Chondrocyte (in vitro differentiated cells): ENCODE results near the gene KRT72. TPM values are rescaled to one million over a fixed set of nuclear protein-coding genes. Genes with fewer than 3 reads are reported as not detected.

ENCODE experiments used
- DNase-seq: peaks from one replicate; pipeline ENCODE4 v3.0.0; 2021; ENCODE audit warnings: mixed read lengths, low spot score
- H3K27ac Mint-ChIP-seq: one replicate; pipeline ENCODE4 v1.8.0; 2021; ENCODE audit warnings: mild to moderate bottlenecking, moderate library complexity, mixed read lengths; ENCODE audit not compliant: unreplicated experiment
- H3K27me3 Mint-ChIP-seq: 2 replicates; pipeline ENCODE4 v1.8.0; 2021; ENCODE audit warnings: low read depth, mixed read lengths
- H3K36me3 Mint-ChIP-seq: 2 replicates; pipeline ENCODE4 v1.8.0; 2021; ENCODE audit warnings: low read depth, mixed read lengths
- H3K4me1 Mint-ChIP-seq: 2 replicates; pipeline ENCODE4 v1.8.0; 2021; ENCODE audit warnings: low read depth, mild to moderate bottlenecking, mixed read lengths
- H3K4me3 Mint-ChIP-seq: one replicate; pipeline ENCODE4 v1.8.0; 2021; ENCODE audit warnings: mild to moderate bottlenecking, moderate library complexity, mixed read lengths; ENCODE audit not compliant: unreplicated experiment
- H3K9me3 Mint-ChIP-seq: 2 replicates; pipeline ENCODE4 v1.8.0; 2021; ENCODE audit warnings: low read depth, mixed read lengths
- total RNA-seq: library from RNA; stranded (reverse); gene quantifications from 3 replicates; pipeline ENCODE4 v1.2.1, GENCODE V29; 2021
- TF ChIP-seq, protein P1 (sequence below): fragments of 200-600 bp; sonication (generic); IDR thresholded peaks from 2 replicates; pipeline ENCODE4 v1.5.0; 2021; ENCODE audit warnings: antibody characterized with exemption, mild to moderate bottlenecking, moderate library complexity

The KRT72 gene
- total RNA-seq, 1 donor from 2014 or later, result not detected

- H3K9me3 Mint-ChIP-seq, result no peaks in the 10 kb centered on the region
- H3K27ac Mint-ChIP-seq, result no peak overlapping the region
- H3K27me3 Mint-ChIP-seq, result peaks cover 67% of the 10 kb centered on the region
- no peaks in the 10 kb centered on the region for H3K4me1 Mint-ChIP-seq
- no peak overlapping the region for H3K4me3 Mint-ChIP-seq
- peak; percentile 47 for DNase-seq
- TF ChIP-seq, protein P1, sequence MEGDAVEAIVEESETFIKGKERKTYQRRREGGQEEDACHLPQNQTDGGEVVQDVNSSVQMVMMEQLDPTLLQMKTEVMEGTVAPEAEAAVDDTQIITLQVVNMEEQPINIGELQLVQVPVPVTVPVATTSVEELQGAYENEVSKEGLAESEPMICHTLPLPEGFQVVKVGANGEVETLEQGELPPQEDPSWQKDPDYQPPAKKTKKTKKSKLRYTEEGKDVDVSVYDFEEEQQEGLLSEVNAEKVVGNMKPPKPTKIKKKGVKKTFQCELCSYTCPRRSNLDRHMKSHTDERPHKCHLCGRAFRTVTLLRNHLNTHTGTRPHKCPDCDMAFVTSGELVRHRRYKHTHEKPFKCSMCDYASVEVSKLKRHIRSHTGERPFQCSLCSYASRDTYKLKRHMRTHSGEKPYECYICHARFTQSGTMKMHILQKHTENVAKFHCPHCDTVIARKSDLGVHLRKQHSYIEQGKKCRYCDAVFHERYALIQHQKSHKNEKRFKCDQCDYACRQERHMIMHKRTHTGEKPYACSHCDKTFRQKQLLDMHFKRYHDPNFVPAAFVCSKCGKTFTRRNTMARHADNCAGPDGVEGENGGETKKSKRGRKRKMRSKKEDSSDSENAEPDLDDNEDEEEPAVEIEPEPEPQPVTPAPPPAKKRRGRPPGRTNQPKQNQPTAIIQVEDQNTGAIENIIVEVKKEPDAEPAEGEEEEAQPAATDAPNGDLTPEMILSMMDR, result no peak
- no peaks in the 10 kb centered on the region for H3K36me3 Mint-ChIP-seq
Measured at GRCh38 chr12:52575256-52575655, 26.0 kb downstream of the KRT72 start.

- H3K4me3 Mint-ChIP-seq, result no peak within 1 kb of the TSS
- no peaks in the 10 kb centered on the region for H3K4me1 Mint-ChIP-seq
Measured at GRCh38 chr12:52573743-52574142, 27.5 kb downstream of the KRT72 start, which contains the start of gene KRT74. Gene KRT74 (minus strand): TSS chr12:52573843. CDS start chr12:52573777, 66 bp downstream.

GRCh38 chr12:52573306-52573705 lies 28.0 kb downstream of the KRT72 start:
- no peak overlapping the region for H3K4me3 Mint-ChIP-seq
- DNase-seq, result peak; percentile 63
- no peaks in the 10 kb centered on the region for H3K4me1 Mint-ChIP-seq
- no peak overlapping the region for H3K27ac Mint-ChIP-seq
- H3K27me3 Mint-ChIP-seq, result peaks cover 64% of the 10 kb centered on the region
- no peaks in the 10 kb centered on the region for H3K36me3 Mint-ChIP-seq
- H3K9me3 Mint-ChIP-seq, result no peaks in the 10 kb centered on the region
- TF ChIP-seq, protein P1, result no peak

More at GRCh38 chr12:52573743-52574142, 27.5 kb downstream of the KRT72 start, which contains the start of gene KRT74:
- peaks cover 63% of the 10 kb centered on the region for H3K27me3 Mint-ChIP-seq
- H3K27ac Mint-ChIP-seq, result no peak within 1 kb of the TSS
- no peaks in the 10 kb centered on the region for H3K36me3 Mint-ChIP-seq
- no peak for DNase-seq
- H3K9me3 Mint-ChIP-seq, result no peaks in the 10 kb centered on the region
- TF ChIP-seq, protein P1, result no peak

DNA sequence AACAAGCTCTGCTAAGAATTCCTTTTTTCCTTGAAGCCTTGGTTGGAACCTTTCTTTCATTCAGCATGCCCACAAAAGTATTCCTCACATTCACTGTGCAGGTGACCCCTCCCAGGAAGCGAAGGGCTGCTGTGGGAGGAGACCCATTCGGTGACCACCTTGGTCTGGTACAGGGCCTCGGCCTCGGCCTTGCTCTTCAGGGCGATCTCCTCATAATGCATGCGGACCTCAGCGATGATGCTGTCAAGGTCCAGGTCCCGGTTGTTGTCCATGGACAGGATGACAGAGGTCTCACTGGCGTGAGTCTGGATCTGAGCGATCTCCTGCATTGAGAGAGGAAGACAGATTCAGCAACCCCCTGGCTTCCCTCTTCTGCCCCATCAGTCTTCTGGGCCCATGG lies 30.8 kb downstream of the KRT72 start:
- Mint-ChIP-seq H3K27ac (no peak overlapping the region), H3K4me3 (no peak overlapping the region)

DNA sequence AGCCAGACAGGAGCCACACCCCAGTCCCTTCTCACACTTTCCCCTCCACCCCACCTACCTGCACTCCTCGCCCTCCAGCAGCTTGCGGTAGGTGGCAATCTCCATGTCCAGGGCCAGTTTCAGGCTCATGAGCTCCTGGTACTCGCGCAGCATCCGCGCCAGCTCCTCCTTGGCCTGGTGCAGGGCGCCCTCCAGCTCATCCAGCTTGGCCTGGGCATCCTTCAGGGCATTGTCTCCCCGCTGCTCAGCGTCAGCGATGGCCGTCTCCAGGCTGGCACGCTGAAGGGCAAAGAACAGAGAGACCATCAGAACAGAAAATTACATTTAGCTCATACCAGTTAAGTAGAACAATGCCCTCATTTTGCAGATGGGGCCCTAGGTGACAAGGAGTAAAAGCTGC lies 33.2 kb downstream of the KRT72 start:
- H3K4me3 Mint-ChIP-seq, result no peak overlapping the region
- TF ChIP-seq, protein P1, result no peak
- H3K4me1 Mint-ChIP-seq, result no peaks in the 10 kb centered on the region
- DNase-seq, result no peak
- H3K9me3 Mint-ChIP-seq, result no peaks in the 10 kb centered on the region
- H3K36me3 Mint-ChIP-seq, result peaks cover 2% of the 10 kb centered on the region
- peaks cover 86% of the 10 kb centered on the region for H3K27me3 Mint-ChIP-seq
- H3K27ac Mint-ChIP-seq, result no peak overlapping the region

More for the DNA sequence above, 30.8 kb downstream of the KRT72 start:
- Mint-ChIP-seq H3K27me3 (peaks cover 76% of the 10 kb centered on the region), H3K36me3 (peaks cover under 1% of the 10 kb centered on the region), H3K4me1 (no peaks in the 10 kb centered on the region), H3K9me3 (no peaks in the 10 kb centered on the region)
- TF ChIP-seq, protein P1, result no peak
- peak; percentile 52 for DNase-seq
